Upper lobe of right lung (tissue), 1 donor: ENCODE data around the gene NINJ2. TPM values are rescaled to one million over a fixed set of nuclear protein-coding genes. Genes with fewer than 3 reads are reported as not detected.
"Not testable (repeated sequence)": the region's sequence is repeated elsewhere in the genome, so short reads cannot be mapped to it uniquely, and the experiment has no call there.

Experiments used
- ATAC-seq: fragments of 200-7000 bp; cut with Tn5 transposase; one replicate; pipeline ENCODE4 v1.9.1; 2020; ENCODE audit warnings: mild to moderate bottlenecking, moderate library complexity
- DNase-seq: peaks from one replicate; pipeline ENCODE4 v3.0.0-alpha.2; 2020
- H3K27ac ChIP-seq: fragments of 200-600 bp; one replicate; pipeline ENCODE4 v1.8.0; 2022
- H3K27me3 ChIP-seq: fragments of 200-600 bp; one replicate; pipeline ENCODE4 v1.8.0; 2022; ENCODE audit warnings: mild to moderate bottlenecking
- H3K36me3 ChIP-seq: fragments of 200-600 bp; one replicate; pipeline ENCODE4 v1.8.0; 2022
- H3K4me1 ChIP-seq: fragments of 200-600 bp; one replicate; pipeline ENCODE4 v1.8.0; 2022
- H3K4me3 ChIP-seq: fragments of 200-600 bp; one replicate; pipeline ENCODE4 v1.8.0; 2022; ENCODE audit warnings: mild to moderate bottlenecking
- H3K9me3 ChIP-seq: fragments of 200-600 bp; one replicate; pipeline ENCODE4 v1.8.0; 2022
- CTCF ChIP-seq: fragments of 200-600 bp; IDR thresholded peaks from one replicate; pipeline ENCODE4 v1.8.0; 2022; ENCODE audit warnings: antibody characterized with exemption
- intact Hi-C: fragments of 100-400 bp; cut with DNase I; formaldehyde crosslinking; loops from one replicate; pipeline ENCODE4 v1.11.0; 2022
- total RNA-seq: library from RNA; stranded (reverse); fragmentation: NEBNext Ultra II Directional; extraction: Animal tissue kit (Norgen Biotek cat#: 25700); gene quantifications from one replicate; pipeline ENCODE4 v1.2.1, GENCODE V29; 2021
- donor health status: DM: no; HTN: yes; CAD: no; lungs with severe emphysema.

NINJ2 gene
- total RNA-seq, 1 donor from 2014 or later, result 23.4 TPM

- Histone ChIP-seq H3K27ac (peak overlapping the region; percentile 99), H3K4me1 (peaks cover 63% of the 10 kb centered on the region), H3K27me3 (no peaks in the 10 kb centered on the region), H3K36me3 (no peaks in the 10 kb centered on the region), H3K4me3 (peak overlapping the region; percentile 80), H3K9me3 (no peaks in the 10 kb centered on the region)
- DNase-seq (peak; percentile 94), ATAC-seq (peak; percentile 89)
- peak; percentile 43 for TF ChIP-seq CTCF
- intact Hi-C loops, result loop anchor here (10.0 kb wide), 1 partner anchor 68 kb away; no protein-coding TSS in a partner anchor
These were observed 20.4 kb downstream of the NINJ2 start for GRCh38 chr12:642633-643474.

- intact Hi-C loops, result loop anchor here (10.0 kb wide), 1 partner anchor 67 kb away; no protein-coding TSS in a partner anchor
- not testable (repeated sequence) for H3K4me3 ChIP-seq
These were observed 21.9 kb downstream of the NINJ2 start for GRCh38 chr12:641321-641720.

GRCh38 chr12:640773-641172 is 22.5 kb downstream of the NINJ2 start:
- DNase-seq, result no peak
- Histone ChIP-seq H3K4me1 (peaks cover 56% of the 10 kb centered on the region), H3K27me3 (no peaks in the 10 kb centered on the region), H3K9me3 (no peaks in the 10 kb centered on the region), H3K27ac (peak overlapping the region; percentile 99), H3K4me3 (no peak overlapping the region), H3K36me3 (no peaks in the 10 kb centered on the region)
- no peak for TF ChIP-seq CTCF
- intact Hi-C loops, result loop anchor here (10.0 kb wide), 1 partner anchor 66 kb away; no protein-coding TSS in a partner anchor
- ATAC-seq, result peak; percentile 39

More at GRCh38 chr12:641321-641720, 21.9 kb downstream of the NINJ2 start:
- Histone ChIP-seq H3K27ac (peak overlapping the region; percentile 99), H3K4me1 (peaks cover 61% of the 10 kb centered on the region)
- H3K27me3 ChIP-seq, H3K9me3 ChIP-seq, ATAC-seq, DNase-seq, H3K36me3 ChIP-seq: not testable (repeated sequence)

GRCh38 chr12:639988-640387 is 23.3 kb downstream of the NINJ2 start:
- TF ChIP-seq CTCF, result no peak
- ATAC-seq, result no peak
- intact Hi-C loops, result loop anchor here (10.0 kb wide), 1 partner anchor 65 kb away; no protein-coding TSS in a partner anchor
- Histone ChIP-seq H3K9me3 (no peaks in the 10 kb centered on the region), H3K27me3 (no peaks in the 10 kb centered on the region), H3K36me3 (no peaks in the 10 kb centered on the region), H3K27ac (peak overlapping the region; percentile 99), H3K4me1 (peaks cover 48% of the 10 kb centered on the region), H3K4me3 (no peak overlapping the region)
- no peak for DNase-seq

DNA sequence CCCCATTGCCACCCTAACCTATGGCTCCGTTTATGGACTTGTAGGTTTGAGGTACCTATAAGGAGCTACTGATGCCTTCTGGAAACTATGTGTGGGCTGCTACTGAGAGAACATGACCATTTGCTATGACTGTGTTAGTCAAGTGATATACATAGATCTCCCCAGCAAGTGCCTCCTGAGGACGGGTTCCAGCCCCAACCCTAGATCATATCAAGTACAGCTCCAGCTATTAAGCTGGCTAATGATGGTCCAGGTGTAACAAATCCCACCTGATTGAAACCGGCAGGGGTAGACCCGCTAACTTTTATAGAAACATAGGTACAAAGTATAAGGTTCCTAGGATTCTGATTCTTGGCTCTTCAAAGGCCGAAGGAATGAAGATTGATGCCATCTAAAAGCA is 23.7 kb downstream of the NINJ2 start:
- peak overlapping the region; percentile 99 for H3K27ac ChIP-seq
- H3K4me1 ChIP-seq, result peaks cover 45% of the 10 kb centered on the region
- intact Hi-C loops, result no loop called here
- DNase-seq (no peak), ATAC-seq (no peak)
- no peaks in the 10 kb centered on the region for H3K36me3 ChIP-seq
- no peak overlapping the region for H3K4me3 ChIP-seq
- H3K9me3 ChIP-seq, result no peaks in the 10 kb centered on the region
- no peaks in the 10 kb centered on the region for H3K27me3 ChIP-seq
- TF ChIP-seq CTCF, result no peak

- intact Hi-C loops, result no loop called here
- Histone ChIP-seq H3K36me3 (no peaks in the 10 kb centered on the region), H3K4me1 (peaks cover 40% of the 10 kb centered on the region), H3K27ac (peak overlapping the region; percentile 99), H3K4me3 (no peak overlapping the region), H3K9me3 (no peaks in the 10 kb centered on the region), H3K27me3 (no peaks in the 10 kb centered on the region)
- ATAC-seq, result no peak
- DNase-seq, result no peak
- no peak for TF ChIP-seq CTCF
These were observed 24.2 kb downstream of the NINJ2 start for GRCh38 chr12:638953-639557.
